Upper lobe of left lung (tissue), 6 donors: Measurements from ENCODE around the gene ACTN4. TPM values are rescaled to one million over a fixed set of nuclear protein-coding genes. Genes with fewer than 3 reads are reported as not detected.

Experiments used
- ATAC-seq, 2 donors: fragments of 200-7000 bp; cut with Tn5 transposase; one replicate each; pipeline ENCODE4 v1.9.1; 2022; ENCODE audit warnings: mild to moderate bottlenecking in 2 of 2, moderate library complexity in 2 of 2; ENCODE audit not compliant: low FRiP score in 2 of 2
- DNase-seq, 2 donors: peaks; one replicate each; pipeline ENCODE4 v3.0.0-alpha.2; 2019 to 2020
- H3K27ac ChIP-seq, 4 donors: fragments of 200-600 bp; sonication (generic); one replicate each; pipeline ENCODE4 v1.5.1; 2016 to 2019
- H3K27me3 ChIP-seq, 4 donors: fragments of 200-600 bp; sonication (generic); one replicate each; pipeline ENCODE4 v1.5.1; 2017 to 2019
- H3K36me3 ChIP-seq, 4 donors: fragments of 200-600 bp; sonication (generic); one replicate each; pipeline ENCODE4 v1.5.1; 2016 to 2019
- H3K4me1 ChIP-seq, 4 donors: fragments of 200-600 bp; sonication (generic); one replicate each; pipeline ENCODE4 v1.5.1; 2018 to 2019
- H3K4me3 ChIP-seq, 4 donors: fragments of 200-600 bp; sonication (generic); one replicate each; pipeline ENCODE4 v1.5.1; 2017 to 2019; ENCODE audit warnings: mild to moderate bottlenecking in 2 of 4, moderate library complexity in 1 of 4
- H3K9me3 ChIP-seq, 4 donors: fragments of 200-600 bp; sonication (generic); one replicate each; pipeline ENCODE4 v1.5.1; 2018 to 2019
- CTCF ChIP-seq, 6 experiments: fragments of 450-650 bp in 4 of 6; fragments of 200-600 bp in 2 of 6; sonication (generic) in 2 of 6; IDR thresholded peaks; one replicate each; pipeline ENCODE4 v1.5.1; 2016 to 2019; ENCODE audit warnings: antibody characterized with exemption in 6 of 6
- EP300 ChIP-seq, 4 donors: sonication (generic); formaldehyde crosslinking; IDR thresholded peaks; one replicate each; pipeline ENCODE4 v1.5.1; 2017; ENCODE audit warnings: antibody characterized with exemption in 4 of 4, control low read depth in 2 of 4
- POLR2A ChIP-seq, 4 donors: fragments of 450-650 bp; IDR thresholded peaks; one replicate each; pipeline ENCODE4 v1.5.1; 2016 to 2017; ENCODE audit warnings: antibody characterized with exemption in 4 of 4, mild to moderate bottlenecking in 2 of 4
- POLR2AphosphoS5 ChIP-seq, 2 donors: sonication (generic); formaldehyde crosslinking; IDR thresholded peaks; one replicate each; pipeline ENCODE4 v1.5.1; 2017; ENCODE audit warnings: antibody characterized with exemption in 2 of 2
- WGBS, 2 donors: methylation state at CpG; one replicate each; pipeline ENCODE4 v1.1.5; 2017 to 2018; 5-methylcytosine and 5-hydroxymethylcytosine counted together
- total RNA-seq, 6 donors: library from RNA; depleted of rRNA in 4 of 6; stranded (reverse); fragments of >200 nt in 4 of 6; gene quantifications; one replicate each; pipeline versions ENCODE4 v1.1.0 to v1.2.1, GENCODE V29; 2016 to 2021
- donor health status: DM: no; HTN: no; CAD: no; lungs with moderate emphysema.
- donor health status: DM: no; HTN: yes; CAD: no; lungs with severe emphysema.

Gene ACTN4
- total RNA-seq, 6 donors from 2014 or later: 162 to 636 (median 512) TPM

- ATAC-seq: peak; percentile 50 to 86
- H3K27me3 ChIP-seq: no peaks in the 10 kb centered on the region
- H3K9me3 ChIP-seq: no peaks in the 10 kb centered on the region
- no peak overlapping the region for H3K4me3 ChIP-seq
- DNase-seq: peak; percentile 63 to 64
- peak overlapping the region; percentile 87 to 97 (median 94) for H3K27ac ChIP-seq
- WGBS, 2 donors: 27 to 36% methylated on average over 19 of the region's 19 CpGs
- peaks cover 0 to 3% (median 0%) of the 10 kb centered on the region in 4 donors for H3K36me3 ChIP-seq
- H3K4me1 ChIP-seq: peaks cover 99 to 100% (median 100%) of the 10 kb centered on the region in 4 donors
- TF ChIP-seq POLR2A (IDR thresholded peaks at IDR 0.05): peak in 1 of 4 donors; percentile 54
- peak; percentile 12 to 75 for TF ChIP-seq POLR2AphosphoS5 (IDR thresholded peaks at IDR 0.05)
- peak in 1 of 6 experiments; percentile 18 for TF ChIP-seq CTCF (IDR thresholded peaks at IDR 0.05)
- peak in 1 of 4 donors; percentile 3 for TF ChIP-seq EP300 (IDR thresholded peaks at IDR 0.05)
These were observed 18.7 kb downstream of the ACTN4 start for GRCh38 chr19:38665950-38666662.

- DNase-seq (no peak), ATAC-seq (peak in 1 of 2 donors; percentile 80)
- peak in 1 of 4 donors; percentile 62 for TF ChIP-seq EP300 (IDR thresholded peaks at IDR 0.05)
- peak in 1 of 2 donors; percentile 64 for TF ChIP-seq POLR2AphosphoS5 (IDR thresholded peaks at IDR 0.05)
- no peak for TF ChIP-seq POLR2A (IDR thresholded peaks at IDR 0.05)
- no peak for TF ChIP-seq CTCF (IDR thresholded peaks at IDR 0.05)
- Histone ChIP-seq H3K27ac (peak overlapping the region; percentile 87 to 97 (median 94)), H3K4me1 (peaks cover 99 to 100% (median 100%) of the 10 kb centered on the region in 4 donors), H3K27me3 (no peaks in the 10 kb centered on the region), H3K36me3 (no peaks in the 10 kb centered on the region), H3K4me3 (no peak overlapping the region), H3K9me3 (no peaks in the 10 kb centered on the region)
- 28% methylated on average over 10 of the region's 10 CpGs for WGBS, 2 donors
These were observed 19.4 kb downstream of the ACTN4 start for GRCh38 chr19:38666663-38667511.

GRCh38 chr19:38667661-38668171 is 20.3 kb downstream of the ACTN4 start:
- Histone ChIP-seq H3K36me3 (peaks cover 0 to 4% (median 0%) of the 10 kb centered on the region in 4 donors), H3K27me3 (no peaks in the 10 kb centered on the region), H3K4me3 (no peak overlapping the region), H3K9me3 (no peaks in the 10 kb centered on the region), H3K4me1 (peaks cover 93 to 95% (median 94%) of the 10 kb centered on the region in 4 donors), H3K27ac (peak overlapping the region; percentile 87 to 97 (median 94))
- DNase-seq (no peak), ATAC-seq (no peak)
- 18 to 39% methylated on average over 8 of the region's 8 CpGs for WGBS, 2 donors
- TF ChIP-seq CTCF (IDR thresholded peaks at IDR 0.05): no peak
- no peak for TF ChIP-seq POLR2AphosphoS5 (IDR thresholded peaks at IDR 0.05)
- TF ChIP-seq EP300 (IDR thresholded peaks at IDR 0.05): no peak
- no peak for TF ChIP-seq POLR2A (IDR thresholded peaks at IDR 0.05)

GRCh38 chr19:38669552-38669951 is 22.1 kb downstream of the ACTN4 start:
- TF ChIP-seq POLR2A (IDR thresholded peaks at IDR 0.05) (no peak), POLR2AphosphoS5 (IDR thresholded peaks at IDR 0.05) (no peak), CTCF (IDR thresholded peaks at IDR 0.05) (no peak), EP300 (IDR thresholded peaks at IDR 0.05) (no peak)
- ATAC-seq (no peak), DNase-seq (no peak)
- peaks cover 0 to 4% (median 0%) of the 10 kb centered on the region in 4 donors for H3K36me3 ChIP-seq
- H3K4me1 ChIP-seq: peaks cover 83 to 90% (median 84%) of the 10 kb centered on the region in 4 donors
- peak overlapping the region; percentile 53 to 97 (median 82) for H3K27ac ChIP-seq
- WGBS, 2 donors: 41% methylated on average over 5 of the region's 5 CpGs; no CpG with 5 or more reads in 1 of the 2 donors
- no peak overlapping the region for H3K4me3 ChIP-seq
- H3K9me3 ChIP-seq: no peaks in the 10 kb centered on the region
- no peaks in the 10 kb centered on the region for H3K27me3 ChIP-seq
